HCT116 (cell line): ENCODE measurements around the gene KCNK6. TPM values are rescaled to one million over a fixed set of nuclear protein-coding genes. Genes with fewer than 3 reads are reported as not detected.

ENCODE experiments used
- ATAC-seq: fragments of 200-7000 bp; cut with Tn5 transposase; 2 replicates; pipeline ENCODE4 v1.9.1; 2020; ENCODE audit warnings: mild to moderate bottlenecking, moderate library complexity
- BruUV-seq: library from RNA; stranded (reverse); fragments of 400-500 nt; replicated peaks from 2 replicates; lab custom pipeline; 2021; lab: Mats Ljungman, UMichigan
- CTCF ChIA-PET: fragments of 300-600 bp; sonication (Branson Sonifier 250); formaldehyde crosslinking; loops from one replicate; lab custom pipeline; 2021; ENCODE audit warnings: antibody characterized with exemption; lab: Charles Lee
- POLR2A ChIA-PET: fragments of 300-600, 350-600 bp; sonication (Branson Sonifier 250); formaldehyde crosslinking; loops from one replicate; lab custom pipeline; 2021; ENCODE audit warnings: antibody characterized with exemption; lab: Charles Lee
- RAD21 ChIA-PET, 2 experiments: fragments of 300-600 bp; sonication (Branson Sonifier 250); formaldehyde crosslinking; loops; one replicate each; lab custom pipeline; 2023; ENCODE audit warnings: low total read pairs in 2 of 2; ENCODE audit not compliant: uncharacterized antibody in 2 of 2, unreplicated experiment in 2 of 2, low non-redundant PET in 1 of 2; lab: Charles Lee
- DNase-seq: peaks from one replicate; pipeline ENCODE4 v3.0.0-alpha.2; 2010; ENCODE audit warnings: low read depth, low spot score
- H2AFZ ChIP-seq: fragments of 200-600 bp; shearing (Covaris generic), sonication (generic); 2 replicates; pipeline ENCODE4 v1.6.1; 2017; ENCODE audit warnings: low read depth, mixed run types, mixed read lengths, antibody characterized with exemption, low read length; ENCODE audit not compliant: poor library complexity, severe bottlenecking
- H3K27ac ChIP-seq: 2 replicates; pipeline ENCODE4 v1.5.1; 2012; ENCODE audit warnings: low read depth, low read length
- H3K27me3 ChIP-seq: fragments of 200-600 bp; sonication (generic); 2 replicates; pipeline ENCODE4 v1.6.1; 2016; ENCODE audit warnings: mixed run types, low read length, mixed read lengths; ENCODE audit not compliant: insufficient read depth
- H3K36me3 ChIP-seq, 2 experiments: fragments of 200-500 bp in 1 of 2; fragments of 200-600 bp in 1 of 2; sonication (Bioruptor generic) in 1 of 2; sonication (generic) in 1 of 2; 2 replicates each; pipeline versions ENCODE4 v1.5.1 to v1.6.1; 2014 to 2016; ENCODE audit warnings: low read length in 2 of 2, inconsistent platforms in 1 of 2, mixed read lengths in 1 of 2, mixed run types in 1 of 2; ENCODE audit not compliant: insufficient read depth in 2 of 2, control insufficient read depth in 1 of 2
- H3K4me1 ChIP-seq, 2 experiments: fragments of 200-600 bp in 1 of 2; sonication (generic) in 1 of 2; 2 replicates each; pipeline versions ENCODE4 v1.5.1 to v1.6.1; 2012 to 2017; ENCODE audit warnings: low read length in 2 of 2, inconsistent platforms in 1 of 2, mild to moderate bottlenecking in 1 of 2, mixed read lengths in 1 of 2, mixed run types in 1 of 2, moderate library complexity in 1 of 2; ENCODE audit not compliant: insufficient read depth in 2 of 2, control insufficient read depth in 1 of 2
- H3K4me2 ChIP-seq: fragments of 200-600 bp; sonication (generic); 2 replicates; pipeline ENCODE4 v1.6.1; 2017; ENCODE audit warnings: mixed run types, low read length, mixed read lengths
- H3K4me3 ChIP-seq, 2 experiments: fragments of 200-600 bp in 1 of 2; sonication (generic) in 1 of 2; replicated peaks in 1 of 2; 2 replicates each; pipeline ENCODE4 v1.5.1; 2011 to 2016; ENCODE audit warnings: low read length in 2 of 2, control low read depth in 1 of 2, low read depth in 1 of 2, mild to moderate bottlenecking in 1 of 2, mixed read lengths in 1 of 2, mixed run types in 1 of 2
- H3K79me2 ChIP-seq: fragments of 200-600 bp; sonication (generic); 2 replicates; pipeline ENCODE4 v1.6.1; 2017; ENCODE audit warnings: mild to moderate bottlenecking, mixed run types, low read length, moderate library complexity, mixed read lengths; ENCODE audit not compliant: insufficient read depth
- H3K9ac ChIP-seq: fragments of 200-600 bp; sonication (generic); 2 replicates; pipeline ENCODE4 v1.6.1; 2016; ENCODE audit warnings: low read length, mixed read lengths
- H3K9me2 ChIP-seq: fragments of 200-600 bp; sonication (generic), shearing (Covaris generic); 2 replicates; pipeline ENCODE4 v1.6.1; 2017; ENCODE audit warnings: mixed run types, mild to moderate bottlenecking, moderate library complexity; ENCODE audit not compliant: insufficient read depth
- H3K9me3 ChIP-seq, 2 experiments: fragments of 200-500 bp in 1 of 2; fragments of 200-600 bp in 1 of 2; sonication (Bioruptor generic) in 1 of 2; sonication (generic) in 1 of 2; 2 replicates each; pipeline ENCODE4 v1.6.1; 2014 to 2017; ENCODE audit warnings: low read length in 2 of 2, mixed read lengths in 2 of 2, inconsistent platforms in 1 of 2, low read depth in 1 of 2, mild to moderate bottlenecking in 1 of 2, mixed run types in 1 of 2, moderate library complexity in 1 of 2; ENCODE audit not compliant: control insufficient read depth in 1 of 2, insufficient read depth in 1 of 2
- H4K20me1 ChIP-seq: fragments of 200-600 bp; sonication (generic), shearing (Covaris generic); 2 replicates; pipeline ENCODE4 v1.6.1; 2017; ENCODE audit warnings: mixed run types, mild to moderate bottlenecking, moderate library complexity; ENCODE audit not compliant: insufficient read depth
- CBX3 ChIP-seq: IDR thresholded peaks from 2 replicates; pipeline ENCODE4 v1.6.1; 2012; ENCODE audit warnings: low read depth
- CEBPB ChIP-seq: IDR thresholded peaks from 2 replicates; pipeline ENCODE4 v1.6.1; 2012; ENCODE audit warnings: low read depth
- EGR1 ChIP-seq: IDR thresholded peaks from 2 replicates; pipeline ENCODE4 v1.6.1; 2012; ENCODE audit warnings: low read depth
- ELF1 ChIP-seq: IDR thresholded peaks from 2 replicates; pipeline ENCODE4 v1.6.1; 2012; ENCODE audit warnings: low read depth, borderline replicate concordance
- EZH2 ChIP-seq: fragments of 200-600 bp; sonication (generic); IDR thresholded peaks from 2 replicates; pipeline ENCODE4 v1.6.1; 2017; ENCODE audit warnings: antibody characterized with exemption, mixed run types
- EZH2phosphoT487 ChIP-seq: fragments of 200-600 bp; IDR thresholded peaks from 2 replicates; pipeline ENCODE4 v1.6.1; 2018; ENCODE audit warnings: antibody characterized with exemption, borderline replicate concordance
- FOSL1 ChIP-seq: IDR thresholded peaks from 2 replicates; pipeline ENCODE4 v1.6.1; 2012; ENCODE audit warnings: low read depth
- JUND ChIP-seq: IDR thresholded peaks from 2 replicates; pipeline ENCODE4 v1.6.1; 2012
- POLR2A ChIP-seq: IDR thresholded peaks from 2 replicates; pipeline ENCODE4 v1.7.0; 2011; ENCODE audit warnings: borderline replicate concordance; ENCODE audit not compliant: insufficient read depth, insufficient read length; ENCODE audit errors: extremely low read depth
- POLR2AphosphoS5 ChIP-seq: IDR thresholded peaks from 2 replicates; pipeline ENCODE4 v1.6.1; 2011; ENCODE audit warnings: mild to moderate bottlenecking, low read depth, low read length, moderate library complexity
- RAD21 ChIP-seq: IDR thresholded peaks from 2 replicates; pipeline ENCODE4 v1.6.1; 2012; ENCODE audit warnings: low read depth, mild to moderate bottlenecking
- SIN3A ChIP-seq: IDR thresholded peaks from 2 replicates; pipeline ENCODE4 v1.6.1; 2012; ENCODE audit warnings: low read depth
- SP1 ChIP-seq: IDR thresholded peaks from 2 replicates; pipeline ENCODE4 v1.6.1; 2012; ENCODE audit warnings: low read depth
- SRF ChIP-seq: IDR thresholded peaks from 2 replicates; pipeline ENCODE4 v1.6.1; 2012; ENCODE audit warnings: low read depth
- TCF7L2 ChIP-seq: IDR thresholded peaks from 2 replicates; pipeline ENCODE4 v1.7.0; 2011; ENCODE audit warnings: borderline replicate concordance, inconsistent platforms; ENCODE audit not compliant: insufficient read depth, insufficient read length; ENCODE audit errors: extremely low read depth
- YY1 ChIP-seq: IDR thresholded peaks from 2 replicates; pipeline ENCODE4 v1.6.1; 2011; ENCODE audit warnings: low read length, low read depth, moderate library complexity, mild to moderate bottlenecking; ENCODE audit not compliant: insufficient replicate concordance; ENCODE audit errors: extremely low read depth
- ZFX ChIP-seq: fragments of 450-650 bp; IDR thresholded peaks from 2 replicates; pipeline ENCODE4 v1.6.1; 2017
- ZNF274 ChIP-seq: fragments of 200-500 bp; sonication (Bioruptor generic); IDR thresholded peaks from 2 replicates; pipeline ENCODE4 v1.6.1; 2014; ENCODE audit warnings: mild to moderate bottlenecking, low read depth, low read length, inconsistent platforms
- intact Hi-C: fragments of 100-400 bp; cut with micrococcal nuclease; formaldehyde crosslinking; loops from 2 replicates; pipeline ENCODE4 v1.10.0; 2022
- total RNA-seq: library from RNA; stranded (reverse); gene quantifications from one replicate; pipeline ENCODE4 v1.2.1, GENCODE V29; 2021; ENCODE audit not compliant: unreplicated experiment
- TF ChIP-seq, protein P1 (sequence below), 3 experiments: fragments of 200-600 bp in 1 of 3; sonication (generic) in 1 of 3; IDR thresholded peaks in 2 of 3; conservative IDR thresholded peaks in 1 of 3; 2 replicates each; pipeline ENCODE4 v1.5.1; 2012 to 2017; ENCODE audit warnings: low read depth in 2 of 3, low read length in 2 of 3, antibody characterized with exemption in 1 of 3, borderline replicate concordance in 1 of 3, control low read depth in 1 of 3, mild to moderate bottlenecking in 1 of 3, mixed read lengths in 1 of 3, mixed run types in 1 of 3, moderate library complexity in 1 of 3; ENCODE audit not compliant: insufficient read depth in 1 of 3

Gene KCNK6
- total RNA-seq, 1 experiment from 2014 or later: 11.0 TPM

DNA sequence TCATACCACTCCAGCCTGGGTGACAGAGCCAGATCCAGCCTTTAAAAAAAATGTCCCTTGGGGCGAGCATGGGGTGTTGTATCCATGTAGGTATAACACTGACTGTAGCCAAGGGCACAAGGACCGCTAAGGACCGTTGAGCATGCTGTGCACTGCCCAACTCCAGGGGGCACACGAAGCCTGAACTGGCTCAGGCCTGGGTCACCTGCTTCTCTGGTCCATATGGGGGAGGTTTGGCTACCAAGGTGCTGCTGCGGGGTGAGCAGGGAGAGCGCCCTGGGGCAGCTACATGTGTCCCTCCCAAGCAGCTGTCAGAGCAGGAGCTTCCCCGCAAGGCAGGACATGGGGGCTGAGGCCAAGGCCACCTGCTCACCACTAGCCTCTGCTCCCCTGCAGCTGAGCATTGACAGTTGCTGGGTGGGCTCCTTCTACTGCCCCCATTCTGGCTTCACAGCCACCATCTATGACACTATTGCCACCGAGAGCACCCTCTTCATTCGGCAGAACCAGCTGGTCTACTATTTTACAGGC is 32.3 kb downstream of the KCNK6 start:
- Histone ChIP-seq H4K20me1 (no peaks in the 10 kb centered on the region), H3K79me2 (no peaks in the 10 kb centered on the region), H3K4me3 (no peak overlapping the region), H3K4me2 (no peak overlapping the region), H3K9me3 (no peaks in the 10 kb centered on the region), H3K9ac (no peak overlapping the region), H3K9me2 (no peaks in the 10 kb centered on the region), H3K27ac (no peak overlapping the region), H3K27me3 (no peaks in the 10 kb centered on the region), H3K4me1 (peaks cover 0 to 5% of the 10 kb centered on the region in 2 experiments; a peak in 2 of 4 replicates), H2AFZ (no peak overlapping the region), H3K36me3 (no peaks in the 10 kb centered on the region)
- CTCF ChIA-PET: no interaction called here
- no peak for TF ChIP-seq ZNF274
- TF ChIP-seq ZFX: no peak
- TF ChIP-seq EZH2: no peak
- TF ChIP-seq CBX3: no peak
- no peak for TF ChIP-seq CEBPB
- no peak for TF ChIP-seq YY1
- TF ChIP-seq ELF1: no peak
- no peak for TF ChIP-seq SIN3A
- no peak for TF ChIP-seq POLR2A
- no peak for TF ChIP-seq RAD21
- TF ChIP-seq SRF: no peak
- no peak for TF ChIP-seq EGR1
- TF ChIP-seq FOSL1: no peak
- TF ChIP-seq EZH2phosphoT487: no peak
- TF ChIP-seq POLR2AphosphoS5: no peak
- TF ChIP-seq, protein P1, sequence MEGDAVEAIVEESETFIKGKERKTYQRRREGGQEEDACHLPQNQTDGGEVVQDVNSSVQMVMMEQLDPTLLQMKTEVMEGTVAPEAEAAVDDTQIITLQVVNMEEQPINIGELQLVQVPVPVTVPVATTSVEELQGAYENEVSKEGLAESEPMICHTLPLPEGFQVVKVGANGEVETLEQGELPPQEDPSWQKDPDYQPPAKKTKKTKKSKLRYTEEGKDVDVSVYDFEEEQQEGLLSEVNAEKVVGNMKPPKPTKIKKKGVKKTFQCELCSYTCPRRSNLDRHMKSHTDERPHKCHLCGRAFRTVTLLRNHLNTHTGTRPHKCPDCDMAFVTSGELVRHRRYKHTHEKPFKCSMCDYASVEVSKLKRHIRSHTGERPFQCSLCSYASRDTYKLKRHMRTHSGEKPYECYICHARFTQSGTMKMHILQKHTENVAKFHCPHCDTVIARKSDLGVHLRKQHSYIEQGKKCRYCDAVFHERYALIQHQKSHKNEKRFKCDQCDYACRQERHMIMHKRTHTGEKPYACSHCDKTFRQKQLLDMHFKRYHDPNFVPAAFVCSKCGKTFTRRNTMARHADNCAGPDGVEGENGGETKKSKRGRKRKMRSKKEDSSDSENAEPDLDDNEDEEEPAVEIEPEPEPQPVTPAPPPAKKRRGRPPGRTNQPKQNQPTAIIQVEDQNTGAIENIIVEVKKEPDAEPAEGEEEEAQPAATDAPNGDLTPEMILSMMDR (IDR thresholded peaks at IDR 0.05 in 2 of 3, conservative IDR thresholded peaks at IDR 0.05 in 1 of 3; ENCODE audit: borderline replicate concordance in 1 of 3, insufficient read depth in 1 of 3, low read depth in 2 of 3, low read length in 2 of 3): no peak
- TF ChIP-seq TCF7L2: no peak
- no peak for TF ChIP-seq JUND
- TF ChIP-seq SP1: no peak
- ATAC-seq (peak; percentile 43; the same call in 1 of the 2 replicates), DNase-seq (no peak)
- intact Hi-C loops: no loop called here
- no TSS peak for BruUV-seq
- RAD21 ChIA-PET: no interaction called here
- POLR2A ChIA-PET: no interaction called here
